GM18868 (cell line): ENCODE measurements around the gene CCT3.
"Not testable (repeated sequence)": the region's sequence is repeated elsewhere in the genome, so short reads cannot be mapped to it uniquely, and the experiment has no call there.

ENCODE experiments used
- ATAC-seq: cut with Tn5 transposase; IDR thresholded peaks from one replicate; pipeline ENCODE4 v1.9.1; 2021; ENCODE audit warnings: mild to moderate bottlenecking, moderate library complexity; ENCODE audit not compliant: unreplicated experiment

Gene CCT3

GRCh38 chr1:156368889-156369684 is 31.0 kb upstream of the CCT3 start, which contains the start of gene RHBG:
Gene RHBG, plus strand, starts transcription at chr1:156369211. Its CDS starts 39 bp downstream, at chr1:156369250.
- ATAC-seq, result no peak

GRCh38 chr1:156368157-156368658 is 30.1 kb upstream of the CCT3 start:
- ATAC-seq, result no peak

GRCh38 chr1:156367383-156368156 is 29.5 kb upstream of the CCT3 start:
- no peak for ATAC-seq

GRCh38 chr1:156366378-156367166 is 28.5 kb upstream of the CCT3 start:
- ATAC-seq, result no peak

GRCh38 chr1:156365754-156366153 is 27.7 kb upstream of the CCT3 start:
- ATAC-seq, result no peak

- ATAC-seq, result no peak
Measured at GRCh38 chr1:156360534-156360933, 22.4 kb upstream of the CCT3 start.

GRCh38 chr1:156359973-156360372 is 21.9 kb upstream of the CCT3 start:
- no peak for ATAC-seq

- no peak for ATAC-seq
Measured at GRCh38 chr1:156359249-156359648, 21.2 kb upstream of the CCT3 start.

- no peak for ATAC-seq
Measured at GRCh38 chr1:156358641-156359040, 20.5 kb upstream of the CCT3 start.

- ATAC-seq, result no peak
Measured at GRCh38 chr1:156357977-156358376, 19.9 kb upstream of the CCT3 start.

GRCh38 chr1:156356875-156357534 is 18.9 kb upstream of the CCT3 start:
- ATAC-seq, result peak; percentile 55

GRCh38 chr1:156356262-156356874 is 18.3 kb upstream of the CCT3 start:
- ATAC-seq, result no peak

- ATAC-seq, result not testable (repeated sequence)
Measured at GRCh38 chr1:156352481-156352880, 14.4 kb upstream of the CCT3 start.

GRCh38 chr1:156347331-156347730 is 9.2 kb upstream of the CCT3 start:
- no peak for ATAC-seq

GRCh38 chr1:156346636-156347035 is 8.5 kb upstream of the CCT3 start:
- ATAC-seq, result no peak

- not testable (repeated sequence) for ATAC-seq
Measured at GRCh38 chr1:156346035-156346434, 7.9 kb upstream of the CCT3 start.

GRCh38 chr1:156344409-156344808 is 6.3 kb upstream of the CCT3 start:
- no peak for ATAC-seq

- no peak for ATAC-seq
Measured at GRCh38 chr1:156342166-156342955, 4.3 kb upstream of the CCT3 start.

- no peak for ATAC-seq
Measured at GRCh38 chr1:156337888-156338179, 258 bp downstream of the CCT3 start.
